ENCODE measurements around the gene KRTAP25-1.

The KRTAP25-1 gene

DNA sequence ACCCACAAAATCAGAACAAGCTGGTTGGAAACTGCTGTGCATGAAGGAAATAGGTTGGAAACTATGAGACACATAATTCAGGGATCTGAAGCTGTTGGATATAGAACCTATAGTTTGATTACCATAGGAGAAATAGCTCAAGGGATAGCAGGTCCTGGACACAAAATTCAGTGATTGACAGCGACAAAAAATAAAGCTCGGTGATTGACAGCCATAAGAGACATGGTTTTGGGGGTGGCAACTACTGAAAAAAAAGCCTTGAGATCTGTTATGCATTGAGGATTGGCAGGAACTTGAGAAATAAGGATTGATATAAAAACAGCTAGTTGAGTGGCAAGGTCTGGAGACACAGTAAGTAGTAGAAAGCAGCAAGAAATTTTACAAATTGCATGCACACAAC, at the start of gene KRTAP25-1:
Gene KRTAP25-1 (minus strand): TSS at position 300 of the 400 bp plus-strand sequence. CDS start 24 bp downstream, at position 276.
- no peak for DNase-seq

DNA sequence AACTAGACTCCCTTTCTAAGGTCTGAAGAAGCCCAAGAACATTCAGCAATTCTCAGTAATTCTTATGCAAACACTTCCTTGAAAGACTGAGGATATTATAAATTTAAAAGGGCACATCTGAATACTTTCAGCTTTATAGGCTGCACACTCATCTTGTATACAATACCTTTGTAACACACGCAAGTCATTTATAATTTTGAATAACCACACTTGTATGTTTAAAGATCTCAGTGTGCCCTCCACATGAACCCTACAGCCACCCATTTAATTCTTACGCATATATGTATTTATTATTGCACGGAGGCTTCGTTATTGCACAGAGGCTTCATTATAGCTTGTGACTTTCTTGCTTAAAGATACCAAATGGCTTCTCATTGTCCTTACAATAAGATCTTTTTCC, 49.4 kb upstream of the KRTAP25-1 start:
- DNase-seq: no peak

GRCh38 chr21:30337772-30338171, 48.5 kb upstream of the KRTAP25-1 start:
- DNase-seq: no peak

- no peak for DNase-seq
Measured at GRCh38 chr21:30337276-30337744, 48.0 kb upstream of the KRTAP25-1 start, which contains the start of gene KRTAP27-1. Gene KRTAP27-1, minus strand, starts transcription at chr21:30337694. Its CDS starts 26 bp downstream, at chr21:30337668.

GRCh38 chr21:30336596-30336995, 47.3 kb upstream of the KRTAP25-1 start:
- no peak for DNase-seq

- no peak for DNase-seq
Measured at GRCh38 chr21:30333736-30334135, 44.4 kb upstream of the KRTAP25-1 start.

DNA sequence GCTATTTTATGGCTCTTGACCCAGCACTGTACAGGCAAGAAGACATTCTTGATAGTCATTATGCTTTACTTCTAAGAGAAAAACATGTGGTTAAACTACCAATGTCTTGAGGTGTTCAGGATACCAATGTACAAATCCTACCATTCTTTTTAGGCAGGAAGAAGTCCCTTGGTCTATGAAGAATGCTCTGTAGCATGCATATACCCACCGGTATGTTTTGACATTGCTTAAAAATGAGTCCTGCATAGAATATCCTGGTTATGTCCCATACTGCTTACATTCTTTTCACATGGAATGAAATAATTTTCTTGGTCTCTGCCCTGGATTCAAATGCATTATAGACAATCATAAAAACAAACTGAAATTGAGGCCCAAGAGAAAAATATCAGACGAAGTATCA, 43.4 kb upstream of the KRTAP25-1 start:
- no peak for DNase-seq

GRCh38 chr21:30329203-30329875, 40.0 kb upstream of the KRTAP25-1 start:
- DNase-seq: no peak

GRCh38 chr21:30326390-30326789, 37.1 kb upstream of the KRTAP25-1 start:
- no peak for DNase-seq

GRCh38 chr21:30320215-30320614, 30.9 kb upstream of the KRTAP25-1 start, which contains the start of gene KRTAP26-1:
Gene KRTAP26-1, minus strand, starts transcription at chr21:30320315. Its CDS starts 280 bp downstream, at chr21:30320035.
- DNase-seq: no peak

- no peak for DNase-seq
Measured at GRCh38 chr21:30315701-30316100, 26.4 kb upstream of the KRTAP25-1 start.

DNA sequence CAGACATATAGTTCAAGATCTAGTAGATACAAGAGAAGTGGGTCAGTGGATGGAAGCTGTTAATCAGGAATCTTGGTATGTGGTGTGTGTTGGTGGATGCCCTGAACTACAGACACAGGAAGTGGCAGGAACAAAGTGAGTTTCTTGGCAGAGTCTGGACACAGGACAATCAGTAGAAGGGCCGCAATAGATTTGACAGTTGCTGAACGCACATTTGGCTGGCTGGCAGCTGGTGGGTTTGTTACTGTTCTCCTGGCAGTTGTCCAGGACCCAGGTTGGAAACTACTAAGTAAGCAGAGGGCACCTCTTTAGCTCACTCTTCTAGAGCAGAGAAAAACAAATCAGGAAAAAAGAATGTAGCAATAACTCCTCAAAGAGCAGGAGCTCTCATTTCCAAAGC, 17.6 kb upstream of the KRTAP25-1 start:
- DNase-seq: no peak

- no peak for DNase-seq
Measured at GRCh38 chr21:30305136-30305535, 15.8 kb upstream of the KRTAP25-1 start.

DNA sequence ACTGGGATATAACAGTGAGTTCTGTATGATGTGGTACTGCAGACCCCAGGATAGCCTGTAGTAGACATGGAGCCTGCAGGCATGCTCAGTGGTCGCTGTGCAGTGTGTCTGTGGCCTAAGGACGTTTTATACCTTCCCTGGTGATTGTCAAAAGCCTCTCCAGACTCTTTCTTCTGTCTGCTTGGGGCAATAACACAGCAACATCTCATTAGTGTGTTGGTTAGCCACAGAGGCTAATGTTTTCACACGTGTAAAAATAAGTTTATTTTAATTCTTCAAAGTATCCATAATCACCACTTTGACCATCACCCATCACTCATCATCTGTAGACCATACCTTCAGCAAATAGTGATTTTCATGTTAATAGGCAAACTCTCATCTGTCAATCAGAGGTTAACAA, 6.5 kb downstream of the KRTAP25-1 start, which contains the start of gene KRTAP24-1:
Gene KRTAP24-1 (minus strand): TSS at position 101 of the 400 bp plus-strand sequence. CDS start 18 bp downstream, at position 83.
- no peak for DNase-seq

DNA sequence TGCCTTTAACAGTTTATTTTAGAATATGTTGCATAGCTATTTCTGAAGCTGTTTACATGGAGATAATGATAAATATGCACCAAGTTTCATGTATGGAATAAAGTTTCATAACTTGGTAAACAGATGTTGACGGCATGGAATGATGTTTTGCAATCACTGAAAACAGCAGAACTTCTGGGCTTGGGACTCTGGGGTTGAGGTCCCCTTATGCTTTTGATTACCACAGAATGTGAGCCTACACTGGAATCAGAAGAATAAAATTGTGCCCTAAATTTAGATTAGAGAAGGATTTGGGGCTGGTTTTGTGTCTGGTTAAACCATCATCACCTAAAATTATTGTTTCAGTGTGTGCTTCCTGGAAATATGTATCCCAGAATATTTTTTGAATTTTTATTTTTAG, 17.7 kb downstream of the KRTAP25-1 start:
- DNase-seq: no peak

GRCh38 chr21:30271156-30271555, 18.2 kb downstream of the KRTAP25-1 start:
- no peak for DNase-seq

GRCh38 chr21:30269803-30270530, 19.3 kb downstream of the KRTAP25-1 start:
- no peak for DNase-seq

DNA sequence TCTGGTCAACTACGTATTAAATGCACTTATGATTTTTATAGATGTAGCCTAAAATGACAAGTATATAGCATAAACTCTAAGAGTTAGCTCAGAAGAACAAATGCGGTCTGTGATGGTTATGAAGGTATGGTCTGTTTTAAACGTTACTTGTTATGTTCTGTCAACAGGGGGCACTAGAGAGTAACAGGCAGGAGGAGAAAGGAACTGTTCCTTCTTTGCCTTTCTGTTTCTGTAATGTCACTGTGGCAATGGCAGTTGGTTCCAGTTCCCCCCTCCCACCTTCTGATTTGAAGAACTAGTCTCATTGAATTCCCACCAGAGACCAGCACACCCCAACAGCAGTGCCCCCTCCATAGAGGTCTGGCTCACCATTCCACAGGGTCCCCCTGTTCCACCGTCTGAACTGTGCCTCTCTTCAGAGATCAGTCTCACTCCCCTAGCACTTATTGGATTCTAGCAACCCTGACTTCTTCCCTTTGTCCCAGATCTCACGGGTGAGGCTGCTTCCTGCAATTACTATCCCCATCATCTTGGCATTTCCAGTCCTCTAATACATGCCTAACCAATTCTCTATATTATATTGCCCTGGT, 20.6 kb downstream of the KRTAP25-1 start:
- DNase-seq: no peak

- DNase-seq: no peak
Measured at GRCh38 chr21:30257773-30258172, 31.5 kb downstream of the KRTAP25-1 start.

DNA sequence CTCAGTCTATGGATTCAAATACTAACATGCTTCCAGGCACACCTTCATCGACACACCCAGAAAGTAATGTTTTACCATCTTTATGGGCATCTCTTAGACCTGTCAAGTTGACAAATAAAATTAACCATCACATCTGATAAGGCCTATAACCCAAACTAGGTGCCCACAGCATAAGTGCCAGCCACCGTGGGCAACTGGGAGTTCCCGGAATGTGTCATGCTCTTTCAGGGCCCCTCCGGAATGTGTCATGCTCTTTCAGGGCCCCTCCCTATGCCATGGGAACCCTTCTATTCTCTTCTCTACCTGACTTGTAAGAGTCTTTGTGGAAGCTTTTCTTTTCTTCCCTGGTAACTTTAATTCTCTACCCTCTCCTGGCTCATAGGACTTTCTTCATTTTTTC, 33.2 kb downstream of the KRTAP25-1 start:
- no peak for DNase-seq

GRCh38 chr21:30255679-30256078, 33.6 kb downstream of the KRTAP25-1 start:
- no peak for DNase-seq

DNA sequence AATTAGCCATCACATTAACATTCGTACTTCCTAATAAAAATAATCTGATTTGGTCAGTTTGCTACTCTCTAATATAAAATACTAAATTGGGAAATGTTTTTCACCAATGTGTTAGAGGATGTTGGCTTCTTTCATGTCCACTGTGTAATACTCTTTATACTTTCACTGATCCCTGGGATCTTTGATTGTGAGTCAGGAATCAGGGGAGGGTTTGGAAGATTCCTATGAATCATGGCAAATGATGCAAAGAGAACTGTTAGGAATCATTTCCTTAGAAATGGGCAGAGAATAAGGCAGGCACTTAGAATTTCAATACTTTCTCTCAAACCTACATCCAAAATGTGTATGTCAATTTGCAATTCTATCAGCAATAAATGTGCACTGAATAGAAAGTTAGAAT, 37.5 kb downstream of the KRTAP25-1 start:
- no peak for DNase-seq

DNA sequence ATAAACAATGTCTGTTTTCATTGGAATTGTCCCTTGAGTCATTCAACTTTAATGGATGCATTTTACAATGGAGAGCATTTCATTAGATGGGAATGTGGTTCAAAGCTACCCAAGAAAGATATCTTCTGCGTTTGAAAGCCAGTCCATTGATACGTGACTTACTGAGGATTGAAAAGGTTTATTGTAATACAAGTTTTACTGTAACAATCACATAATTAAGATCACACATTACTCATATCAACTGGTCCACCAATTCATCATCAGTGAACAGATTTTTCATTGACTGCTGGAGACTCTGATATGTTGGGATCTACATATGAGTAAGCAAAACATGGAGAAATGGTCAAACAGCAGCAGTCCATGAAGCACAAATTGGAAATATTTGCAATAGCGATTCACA, 39.4 kb downstream of the KRTAP25-1 start:
- DNase-seq: no peak

DNA sequence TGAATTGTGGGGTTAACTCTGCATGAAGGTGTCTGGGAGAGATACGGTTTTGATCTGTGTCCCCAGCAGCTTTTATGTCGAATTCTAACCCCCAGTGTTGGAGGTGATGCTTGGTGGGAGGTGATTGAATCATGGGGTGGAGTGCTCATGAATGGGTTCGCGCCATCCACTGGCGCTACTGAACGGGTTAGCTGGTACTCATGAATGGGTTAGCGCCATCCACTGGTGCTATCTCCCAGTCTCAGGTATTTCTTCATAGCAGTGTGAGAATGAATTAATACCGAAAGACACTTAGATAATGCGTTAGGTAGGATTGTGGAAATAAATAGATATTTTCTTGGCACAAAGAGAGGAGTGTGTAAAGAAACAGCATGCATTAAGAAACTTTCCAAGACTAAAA, 40.5 kb downstream of the KRTAP25-1 start:
- DNase-seq: no peak
